Activated CD8-positive, alpha-beta T cell treated with anti-CD3 and anti-CD28 coated beads, Interleukin-2, amount 10 ng/mL, durations not matched to agents 7 days and 5 days (primary cell): ENCODE results near the gene PGA4. TPM values are rescaled to one million over a fixed set of nuclear protein-coding genes. Genes with fewer than 3 reads are reported as not detected.
"Not testable (repeated sequence)": the region's sequence is repeated elsewhere in the genome, so short reads cannot be mapped to it uniquely, and the experiment has no call there.

Experiments
- ATAC-seq: fragments of 150-1000 bp; cut with Tn5 transposase; one replicate; pipeline ENCODE4 v1.10.0; 2021; ENCODE audit warnings: moderate library complexity
- CTCF ChIA-PET: fragments of 350-600 bp; sonication (Branson Sonifier 250); formaldehyde crosslinking; loops from one replicate; lab custom pipeline; 2021; ENCODE audit warnings: antibody characterized with exemption; lab: Charles Lee
- POLR2A ChIA-PET: fragments of 350-600 bp; sonication (Branson Sonifier 250); formaldehyde crosslinking; loops from one replicate; lab custom pipeline; 2021; ENCODE audit warnings: antibody characterized with exemption; lab: Charles Lee
- DNase-seq: peaks from one replicate; pipeline ENCODE4 v3.0.0-alpha.2; 2020
- H3K27ac Mint-ChIP-seq: one replicate; pipeline ENCODE4 v1.8.0; 2021; ENCODE audit warnings: mild to moderate bottlenecking, mixed read lengths
- H3K27me3 Mint-ChIP-seq: one replicate; pipeline ENCODE4 v1.8.0; 2021; ENCODE audit warnings: low read depth, mixed read lengths
- H3K36me3 Mint-ChIP-seq: one replicate; pipeline ENCODE4 v1.8.0; 2021; ENCODE audit warnings: low read depth, mixed read lengths
- H3K4me1 Mint-ChIP-seq: one replicate; pipeline ENCODE4 v1.8.0; 2021; ENCODE audit warnings: low read depth, mixed read lengths
- H3K4me3 Mint-ChIP-seq: one replicate; pipeline ENCODE4 v1.8.0; 2021; ENCODE audit warnings: mild to moderate bottlenecking, mixed read lengths
- H3K9me3 Mint-ChIP-seq: one replicate; pipeline ENCODE4 v1.8.0; 2022; ENCODE audit warnings: mixed read lengths; ENCODE audit not compliant: insufficient read depth
- total RNA-seq, 2 experiments: library from RNA; stranded (reverse); gene quantifications; one replicate each; pipeline ENCODE4 v1.2.3, GENCODE V29; 2021

PGA4 gene
- not detected for total RNA-seq

DNA sequence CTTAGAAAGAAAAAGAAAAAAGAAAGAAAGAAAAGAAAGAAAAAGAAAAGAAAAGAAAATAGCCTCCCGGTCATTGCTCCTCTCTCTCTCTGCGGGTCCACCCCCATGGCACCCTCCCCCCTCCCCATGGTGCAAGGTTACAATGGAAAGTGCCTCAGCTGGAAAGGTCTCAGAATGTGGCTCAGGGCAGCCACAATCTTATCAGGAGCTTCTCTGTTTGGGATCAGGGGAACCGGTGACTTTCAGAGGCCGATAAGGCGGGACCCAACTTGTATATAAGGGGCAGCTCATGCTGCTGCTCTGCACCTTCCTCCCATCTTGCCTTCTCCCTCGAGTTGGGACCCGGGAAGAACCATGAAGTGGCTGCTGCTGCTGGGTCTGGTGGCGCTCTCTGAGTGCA is at the start of gene PGA4:
Gene PGA4 (plus strand): TSS at position 301 of the 400 bp plus-strand sequence. CDS start 54 bp downstream, at position 355.
- DNase-seq, CTCF ChIA-PET, H3K27me3 Mint-ChIP-seq, POLR2A ChIA-PET, H3K4me1 Mint-ChIP-seq, ATAC-seq, H3K27ac Mint-ChIP-seq, H3K9me3 Mint-ChIP-seq, H3K4me3 Mint-ChIP-seq, H3K36me3 Mint-ChIP-seq: not testable (repeated sequence)

DNA sequence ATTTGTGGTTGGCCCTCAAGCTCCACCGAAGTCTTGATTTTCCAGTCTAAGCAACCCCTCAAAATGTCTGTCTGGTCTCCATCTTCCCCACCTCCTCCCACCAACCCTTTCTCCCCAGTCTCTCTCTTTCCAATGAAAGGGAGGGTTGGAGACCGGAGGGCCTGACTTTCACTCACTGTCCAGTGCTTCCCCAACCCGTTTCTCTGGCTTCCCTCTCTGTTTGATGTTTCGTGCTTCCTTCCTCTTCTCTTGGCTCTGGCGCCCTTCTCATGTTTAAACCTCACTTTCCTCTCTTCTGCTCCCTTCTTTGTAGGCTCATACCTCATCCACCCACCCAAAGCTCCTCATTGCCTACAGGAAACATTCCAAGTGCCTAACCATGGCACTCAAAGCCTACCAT is 49.8 kb upstream of the PGA4 start:
- Mint-ChIP-seq H3K4me3 (no peak overlapping the region), H3K27me3 (peaks cover 14% of the 10 kb centered on the region), H3K27ac (no peak overlapping the region), H3K9me3 (no peaks in the 10 kb centered on the region), H3K4me1 (peaks cover 25% of the 10 kb centered on the region), H3K36me3 (peaks cover 1% of the 10 kb centered on the region)
- DNase-seq: no peak
- ChIA-PET POLR2A (interaction anchor here (0.7 kb wide), 1 partner anchor 237 kb away, joined by 3 read pairs; no protein-coding TSS in a partner anchor), CTCF (no interaction called here)
- no peak for ATAC-seq

DNA sequence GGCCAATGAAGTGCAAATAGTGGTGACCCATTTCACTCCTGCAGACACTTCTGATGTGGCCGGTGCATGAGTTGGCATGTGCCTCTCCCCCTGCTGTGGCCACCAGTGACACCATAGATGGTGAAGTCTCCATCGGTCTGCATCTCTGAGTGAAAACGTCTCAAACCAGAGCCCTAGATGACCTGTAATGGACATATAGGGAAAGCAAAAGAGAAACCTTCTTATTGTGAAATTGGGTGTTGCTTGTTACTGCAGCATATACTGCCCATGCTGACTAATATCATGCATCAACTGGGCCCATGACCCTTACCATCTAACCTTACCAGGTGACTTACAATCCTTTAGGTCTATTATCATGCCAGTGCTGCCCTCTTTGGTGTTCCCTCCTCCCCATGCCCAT is 49.3 kb upstream of the PGA4 start:
- H3K4me3 Mint-ChIP-seq: no peak overlapping the region
- H3K27me3 Mint-ChIP-seq: peaks cover 14% of the 10 kb centered on the region
- ChIA-PET CTCF (no interaction called here), POLR2A (interaction anchor here (0.7 kb wide), 1 partner anchor 237 kb away, joined by 3 read pairs; no protein-coding TSS in a partner anchor)
- no peak overlapping the region for H3K27ac Mint-ChIP-seq
- peaks cover 20% of the 10 kb centered on the region for H3K4me1 Mint-ChIP-seq
- H3K36me3 Mint-ChIP-seq: peaks cover 1% of the 10 kb centered on the region
- H3K9me3 Mint-ChIP-seq: no peaks in the 10 kb centered on the region
- ATAC-seq (no peak), DNase-seq (no peak)

DNA sequence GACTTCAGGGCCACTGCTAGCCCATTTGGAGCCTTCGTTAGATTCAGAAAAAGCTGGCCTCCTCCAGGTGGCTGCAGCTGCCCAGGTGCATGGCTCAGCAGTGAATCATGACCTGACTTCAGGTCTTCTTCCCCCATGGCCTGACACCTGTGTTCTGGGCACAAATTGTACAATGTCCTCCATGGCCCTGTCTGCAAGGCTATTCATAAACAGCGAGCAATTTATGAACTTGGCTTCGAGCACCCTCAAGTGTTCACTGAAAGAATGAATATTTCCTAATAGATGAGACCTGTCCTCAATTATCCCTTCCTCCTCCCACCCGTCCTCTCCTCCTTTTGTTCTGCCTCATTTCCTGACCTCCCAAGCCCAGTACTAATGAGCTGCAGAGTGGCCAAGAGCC is 48.7 kb upstream of the PGA4 start:
- H3K4me3 Mint-ChIP-seq: no peak overlapping the region
- CTCF ChIA-PET: interaction anchor here (0.6 kb wide), 1 partner anchor 204 kb away, joined by 3 read pairs; no protein-coding TSS in a partner anchor
- H3K27ac Mint-ChIP-seq: no peak overlapping the region

DNA sequence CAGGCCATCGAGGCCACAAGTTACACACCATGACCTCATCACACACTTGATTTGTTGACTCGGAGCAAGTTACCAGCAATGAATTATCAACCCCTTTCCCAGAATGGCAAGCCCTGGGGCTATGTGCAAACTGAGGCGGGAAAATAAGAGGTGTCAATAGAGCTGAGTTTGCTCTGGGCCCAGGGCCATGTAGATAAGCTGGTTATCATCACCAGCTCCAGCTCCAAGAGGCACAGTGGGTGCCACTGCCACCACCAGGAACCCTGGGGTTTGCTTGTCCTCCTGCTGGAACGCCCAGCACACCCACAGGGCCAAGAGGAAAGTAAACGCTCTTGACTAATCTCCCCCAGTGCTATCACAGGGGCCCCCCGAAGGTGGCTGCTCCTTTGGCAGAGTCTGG is 47.9 kb upstream of the PGA4 start:
- no peak overlapping the region for H3K27ac Mint-ChIP-seq
- no peak for ATAC-seq

More for the DNA sequence above, 48.7 kb upstream of the PGA4 start:
- no peak for DNase-seq
- ATAC-seq: no peak
- peaks cover 1% of the 10 kb centered on the region for H3K36me3 Mint-ChIP-seq
- peaks cover 14% of the 10 kb centered on the region for H3K27me3 Mint-ChIP-seq
- no peaks in the 10 kb centered on the region for H3K9me3 Mint-ChIP-seq
- peaks cover 16% of the 10 kb centered on the region for H3K4me1 Mint-ChIP-seq
- POLR2A ChIA-PET: no interaction called here

DNA sequence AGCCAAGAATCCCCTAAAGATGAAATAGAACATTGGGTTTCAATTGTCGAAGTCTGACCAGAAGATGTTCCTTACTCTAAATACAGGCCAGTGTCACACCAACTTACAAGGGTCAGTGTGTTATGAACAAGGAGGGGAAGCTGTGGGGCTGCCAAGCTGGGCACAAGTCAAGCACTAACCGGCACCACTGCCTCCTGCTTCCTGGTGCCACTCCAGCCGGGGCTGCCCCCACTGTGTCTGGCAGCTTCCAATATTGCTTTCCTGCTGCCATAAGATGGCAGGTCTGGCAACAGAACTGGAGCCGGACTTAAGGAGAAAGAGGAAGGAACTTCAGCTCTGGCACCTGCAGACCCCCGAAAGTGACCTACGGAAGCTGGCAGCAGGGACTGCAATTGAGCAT is 47.2 kb upstream of the PGA4 start:
- DNase-seq (no peak), ATAC-seq (no peak)
- CTCF ChIA-PET: interaction anchor here (2.5 kb wide), 1 partner anchor 12 kb away, joined by 11 read pairs; no protein-coding TSS in a partner anchor
- H3K27me3 Mint-ChIP-seq: peaks cover 20% of the 10 kb centered on the region
- H3K4me1 Mint-ChIP-seq: peaks cover 10% of the 10 kb centered on the region
- H3K9me3 Mint-ChIP-seq: no peaks in the 10 kb centered on the region
- H3K27ac Mint-ChIP-seq: no peak overlapping the region
- H3K4me3 Mint-ChIP-seq: no peak overlapping the region
- POLR2A ChIA-PET: no interaction called here
- no peaks in the 10 kb centered on the region for H3K36me3 Mint-ChIP-seq

More for the DNA sequence above, 47.9 kb upstream of the PGA4 start:
- DNase-seq: no peak
- no peaks in the 10 kb centered on the region for H3K36me3 Mint-ChIP-seq
- no peaks in the 10 kb centered on the region for H3K9me3 Mint-ChIP-seq
- H3K4me1 Mint-ChIP-seq: peaks cover 10% of the 10 kb centered on the region
- ChIA-PET CTCF (no interaction called here), POLR2A (interaction anchor here (0.5 kb wide), 1 partner anchor 115 kb away, joined by 4 read pairs; no protein-coding TSS in a partner anchor)
- peaks cover 16% of the 10 kb centered on the region for H3K27me3 Mint-ChIP-seq
- no peak overlapping the region for H3K4me3 Mint-ChIP-seq

DNA sequence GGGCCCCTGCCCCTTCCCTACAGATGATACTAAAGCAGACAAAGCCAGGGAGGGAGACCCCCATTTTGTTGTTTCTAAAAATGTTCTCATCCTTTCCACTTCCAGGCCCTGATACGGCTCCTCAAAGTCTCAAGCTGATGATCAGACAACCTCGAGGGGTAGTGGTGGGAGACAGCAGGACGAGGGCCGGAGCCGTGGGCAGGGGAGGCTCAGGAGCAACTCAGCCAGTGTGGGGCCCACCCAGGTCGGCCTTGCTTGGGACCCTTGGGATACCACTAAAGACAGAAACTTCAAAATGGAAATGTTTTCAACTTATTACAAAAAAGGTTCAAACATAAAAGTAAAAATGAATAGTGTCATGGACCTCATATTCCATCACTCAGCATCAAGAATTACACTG is 45.7 kb upstream of the PGA4 start:
- no peak for DNase-seq
- ChIA-PET POLR2A (no interaction called here), CTCF (interaction anchor here (2.5 kb wide), 1 partner anchor 10 kb away, joined by 11 read pairs; no protein-coding TSS in a partner anchor)
- Mint-ChIP-seq H3K4me3 (no peak overlapping the region), H3K27ac (no peak overlapping the region), H3K27me3 (peaks cover 25% of the 10 kb centered on the region), H3K9me3 (no peaks in the 10 kb centered on the region), H3K4me1 (peaks cover 10% of the 10 kb centered on the region), H3K36me3 (no peaks in the 10 kb centered on the region)
- no peak for ATAC-seq

DNA sequence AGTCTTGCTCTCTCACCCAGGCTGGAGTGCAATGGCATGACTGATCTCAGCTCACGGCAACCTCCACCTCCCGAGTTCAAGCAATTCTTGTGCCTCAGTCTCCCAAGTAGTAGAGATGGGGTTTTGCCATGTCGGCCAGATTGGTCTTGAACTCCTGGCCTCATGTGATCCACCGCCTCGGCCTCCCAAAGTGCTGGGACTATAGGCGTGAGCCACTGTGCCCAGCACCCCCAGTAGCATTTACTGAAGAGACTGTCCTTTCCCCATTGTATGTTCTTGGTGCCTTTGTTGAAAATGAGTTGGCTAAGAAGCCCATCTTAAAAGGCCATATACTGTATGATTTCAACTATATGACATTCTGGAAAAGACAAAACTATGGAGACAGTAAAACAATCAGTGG is 41.9 kb upstream of the PGA4 start:
- H3K4me3 Mint-ChIP-seq, H3K36me3 Mint-ChIP-seq, H3K9me3 Mint-ChIP-seq, H3K27ac Mint-ChIP-seq, H3K4me1 Mint-ChIP-seq, DNase-seq, POLR2A ChIA-PET, ATAC-seq: not testable (repeated sequence)
- H3K27me3 Mint-ChIP-seq: peaks cover 19% of the 10 kb centered on the region
- CTCF ChIA-PET: interaction anchor here (1.1 kb wide), 1 partner anchor 51 kb away, joined by 5 read pairs; no protein-coding TSS in a partner anchor

DNA sequence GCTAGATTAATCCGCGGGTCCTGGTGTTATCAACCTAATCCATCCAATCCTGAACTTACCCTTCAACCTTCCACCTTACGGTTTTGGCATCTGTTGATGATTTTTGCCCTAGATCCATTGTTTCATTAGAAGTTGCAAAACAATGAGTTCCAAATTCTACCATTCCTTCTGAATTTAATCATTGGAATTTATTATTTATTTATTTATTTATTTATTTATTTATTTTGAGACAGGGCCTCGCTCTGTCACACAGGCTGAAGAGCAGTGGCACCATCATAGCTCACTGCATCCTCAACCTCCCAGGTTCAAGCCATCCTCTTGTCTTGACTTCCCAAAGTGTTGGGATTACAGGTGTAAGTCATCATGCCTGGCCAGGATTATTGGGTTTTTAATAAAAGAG is 40.7 kb upstream of the PGA4 start:
- ChIA-PET POLR2A (no interaction called here), CTCF (interaction anchor here (1.5 kb wide), 1 partner anchor 204 kb away, joined by 5 read pairs; no protein-coding TSS in a partner anchor)
- Mint-ChIP-seq H3K36me3 (no peaks in the 10 kb centered on the region), H3K27me3 (peaks cover 13% of the 10 kb centered on the region), H3K27ac (no peak overlapping the region), H3K4me3 (no peak overlapping the region), H3K4me1 (no peaks in the 10 kb centered on the region), H3K9me3 (no peaks in the 10 kb centered on the region)
- ATAC-seq: no peak
- no peak for DNase-seq

DNA sequence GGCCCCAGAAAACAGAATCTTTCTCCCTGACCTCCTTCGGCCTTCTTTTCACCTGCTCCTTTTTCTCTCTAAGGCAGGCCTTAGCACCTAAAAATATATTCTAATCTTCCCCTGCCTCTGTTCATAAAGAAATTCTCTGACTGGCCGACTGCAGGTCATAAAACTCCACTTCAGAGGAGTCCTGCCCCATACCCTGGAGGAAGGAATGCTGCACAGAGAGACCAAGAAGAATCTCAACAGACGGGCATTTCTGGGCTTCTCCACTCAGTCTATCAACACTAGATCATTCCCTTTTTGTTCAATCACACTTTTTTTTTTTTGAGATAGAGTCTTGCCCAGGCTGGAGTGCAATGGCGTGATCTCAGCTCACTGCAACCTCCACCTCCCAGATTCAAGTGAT is 38.5 kb upstream of the PGA4 start:
- ChIA-PET CTCF (interaction anchor here (1.3 to 1.4 kb wide), 2 partner anchors 30 to 352 kb away, joined by 3 to 4 read pairs; no protein-coding TSS in a partner anchor), POLR2A (no interaction called here)
- Mint-ChIP-seq H3K27ac (no peak overlapping the region), H3K4me1 (peaks cover 3% of the 10 kb centered on the region), H3K36me3 (no peaks in the 10 kb centered on the region), H3K4me3 (no peak overlapping the region), H3K9me3 (no peaks in the 10 kb centered on the region), H3K27me3 (peaks cover 13% of the 10 kb centered on the region)
- ATAC-seq (no peak), DNase-seq (no peak)

DNA sequence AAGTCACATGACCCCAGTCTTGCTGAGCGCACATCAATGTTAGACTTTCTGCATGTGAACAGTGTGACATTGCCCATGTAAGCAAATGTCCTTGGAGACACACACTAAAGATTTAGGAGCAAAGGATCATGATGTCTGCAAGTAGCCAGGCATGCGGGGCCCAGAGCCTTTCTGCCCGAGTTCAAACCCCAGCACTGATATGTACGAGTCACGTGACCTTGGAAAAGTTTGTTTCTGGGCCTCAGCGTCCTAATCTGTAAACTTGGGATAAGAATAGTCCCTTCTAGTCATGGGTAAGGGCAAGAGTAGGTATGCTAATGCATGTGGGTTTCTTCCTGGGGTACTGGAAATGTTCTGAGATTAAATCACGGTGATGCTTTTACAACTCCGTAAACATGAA is 35.6 kb upstream of the PGA4 start:
- Mint-ChIP-seq H3K4me1 (peaks cover 3% of the 10 kb centered on the region), H3K36me3 (no peaks in the 10 kb centered on the region), H3K27ac (no peak overlapping the region), H3K9me3 (no peaks in the 10 kb centered on the region), H3K4me3 (no peak overlapping the region), H3K27me3 (peaks cover 4% of the 10 kb centered on the region)
- CTCF ChIA-PET: interaction anchor here (1.0 to 4.7 kb wide), 24 partner anchors 10 to 411 kb away, joined by 3 to 41 read pairs (median 5); partner anchors contain the start of genes CD6 and VPS37C
- POLR2A ChIA-PET: no interaction called here
- ATAC-seq: no peak
- no peak for DNase-seq

DNA sequence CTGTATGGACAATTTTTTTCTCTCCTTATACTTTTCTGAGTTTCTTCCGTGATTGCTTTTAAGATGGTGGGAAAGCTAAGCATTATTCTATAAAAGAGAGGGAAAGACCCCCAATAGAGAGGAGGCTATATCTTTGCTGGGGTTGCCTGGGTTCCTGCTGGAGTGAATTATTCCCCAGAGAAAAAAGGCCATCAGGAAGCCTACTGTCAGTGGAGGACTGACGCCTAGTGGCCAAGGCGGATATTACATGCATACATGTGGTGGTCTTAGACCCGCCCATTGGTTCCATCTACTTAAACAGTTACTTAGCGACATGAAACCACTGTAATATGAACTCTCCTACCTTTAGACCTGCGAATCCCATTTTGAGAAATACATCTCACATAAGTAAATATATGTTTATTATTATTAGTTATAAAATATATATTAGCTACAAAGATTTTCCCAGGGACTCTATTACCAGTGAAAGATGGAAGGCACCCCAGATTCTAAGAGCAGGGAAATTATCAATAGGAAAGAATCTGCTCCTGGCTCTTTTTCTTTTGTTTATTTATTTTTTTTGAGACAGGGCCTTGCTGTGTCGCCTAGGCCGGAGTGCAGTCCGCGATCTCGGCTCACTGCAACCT is 34.5 kb upstream of the PGA4 start:
- peaks cover 4% of the 10 kb centered on the region for H3K27me3 Mint-ChIP-seq
- DNase-seq (peak; percentile 87), ATAC-seq (peak; percentile 87)
- peaks cover 3% of the 10 kb centered on the region for H3K4me1 Mint-ChIP-seq
- H3K36me3 Mint-ChIP-seq: no peaks in the 10 kb centered on the region
- no peak overlapping the region for H3K27ac Mint-ChIP-seq
- POLR2A ChIA-PET: interaction anchor here (0.7 kb wide), 1 partner anchor 33 kb away, joined by 3 read pairs; no protein-coding TSS in a partner anchor
- H3K9me3 Mint-ChIP-seq: no peaks in the 10 kb centered on the region
- CTCF ChIA-PET: interaction anchor here (0.7 to 4.7 kb wide), 33 partner anchors 8 to 412 kb away, joined by 3 to 41 read pairs (median 4); partner anchors contain the start of genes CD6 and VPS37C
- H3K4me3 Mint-ChIP-seq: no peak overlapping the region
